ENCODE measurements around the gene SLC22A5.

SLC22A5 gene

GRCh38 chr5:132392978-132393825 is 23.7 kb downstream of the SLC22A5 start:
- Histone ChIP-seq H3K79me2 (ENCODE audit: control insufficient read depth, low read length) (no peaks in the 10 kb centered on the region), H3K27me3 (ENCODE audit: control insufficient read depth, low read length) (no peaks in the 10 kb centered on the region), H3K36me3 (ENCODE audit: control insufficient read depth, low read length) (no peaks in the 10 kb centered on the region), H3K4me1 (ENCODE audit: control insufficient read depth, low read length) (peaks cover 13% of the 10 kb centered on the region), H4K20me1 (ENCODE audit: control insufficient read depth, insufficient read depth, low read depth, low read length) (no peaks in the 10 kb centered on the region), H3K9me2 (replicated peaks; ENCODE audit: control insufficient read depth, low read length) (no peaks in the 10 kb centered on the region), H3K27ac (ENCODE audit: low read depth, low read length) (no peak overlapping the region), H3F3A (ENCODE audit: control insufficient read depth, insufficient read depth) (no peaks in the 10 kb centered on the region), H3K4me3 (ENCODE audit: low read length) (no peak overlapping the region), H3K4me2 (ENCODE audit: low read length) (no peak overlapping the region), H3K9me3 (ENCODE audit: control insufficient read depth, insufficient read depth, low read length) (no peaks in the 10 kb centered on the region)
- TF ChIP-seq CTCF (IDR thresholded peaks at IDR 0.05; ENCODE audit: low read depth, low read length, poor library complexity, severe bottlenecking) (no peak), EZH2phosphoT487 (IDR thresholded peaks at IDR 0.05; ENCODE audit: borderline replicate concordance, low read length) (no peak)

- Histone ChIP-seq H3K9me3 (ENCODE audit: control insufficient read depth, insufficient read depth, low read length) (no peaks in the 10 kb centered on the region), H3K27me3 (ENCODE audit: control insufficient read depth, low read length) (no peaks in the 10 kb centered on the region), H3K9me2 (replicated peaks; ENCODE audit: control insufficient read depth, low read length) (no peaks in the 10 kb centered on the region), H3K36me3 (ENCODE audit: control insufficient read depth, low read length) (no peaks in the 10 kb centered on the region), H3K79me2 (ENCODE audit: control insufficient read depth, low read length) (no peaks in the 10 kb centered on the region), H3F3A (ENCODE audit: control insufficient read depth, insufficient read depth) (no peaks in the 10 kb centered on the region), H3K27ac (ENCODE audit: low read depth, low read length) (no peak overlapping the region), H4K20me1 (ENCODE audit: control insufficient read depth, insufficient read depth, low read depth, low read length) (no peaks in the 10 kb centered on the region), H3K4me3 (ENCODE audit: low read length) (no peak overlapping the region), H3K4me2 (ENCODE audit: low read length) (peak overlapping the region; percentile 38), H3K4me1 (ENCODE audit: control insufficient read depth, low read length) (peaks cover 13% of the 10 kb centered on the region)
- TF ChIP-seq CTCF (IDR thresholded peaks at IDR 0.05; ENCODE audit: low read depth, low read length, poor library complexity, severe bottlenecking) (no peak), EZH2phosphoT487 (IDR thresholded peaks at IDR 0.05; ENCODE audit: borderline replicate concordance, low read length) (no peak)
Measured at GRCh38 chr5:132394667-132395259, 25.3 kb downstream of the SLC22A5 start.

GRCh38 chr5:132396589-132397031 is 27.1 kb downstream of the SLC22A5 start:
- Histone ChIP-seq H3K9me2 (replicated peaks; ENCODE audit: control insufficient read depth, low read length) (no peaks in the 10 kb centered on the region), H3K4me2 (ENCODE audit: low read length) (no peak overlapping the region), H3K36me3 (ENCODE audit: control insufficient read depth, low read length) (no peaks in the 10 kb centered on the region), H3K9me3 (ENCODE audit: control insufficient read depth, insufficient read depth, low read length) (no peaks in the 10 kb centered on the region), H3K27me3 (ENCODE audit: control insufficient read depth, low read length) (peaks cover 3% of the 10 kb centered on the region; the same call in 1 of the 2 replicates), H3K4me3 (ENCODE audit: low read length) (no peak overlapping the region), H3F3A (ENCODE audit: control insufficient read depth, insufficient read depth) (no peaks in the 10 kb centered on the region), H3K79me2 (ENCODE audit: control insufficient read depth, low read length) (no peaks in the 10 kb centered on the region), H3K27ac (ENCODE audit: low read depth, low read length) (no peak overlapping the region), H3K4me1 (ENCODE audit: control insufficient read depth, low read length) (peaks cover 13% of the 10 kb centered on the region), H4K20me1 (ENCODE audit: control insufficient read depth, insufficient read depth, low read depth, low read length) (no peaks in the 10 kb centered on the region)
- TF ChIP-seq CTCF (IDR thresholded peaks at IDR 0.05; ENCODE audit: low read depth, low read length, poor library complexity, severe bottlenecking) (no peak), EZH2phosphoT487 (IDR thresholded peaks at IDR 0.05; ENCODE audit: borderline replicate concordance, low read length) (no peak)
